Measurements from ENCODE around the gene CFAP65.

DNA sequence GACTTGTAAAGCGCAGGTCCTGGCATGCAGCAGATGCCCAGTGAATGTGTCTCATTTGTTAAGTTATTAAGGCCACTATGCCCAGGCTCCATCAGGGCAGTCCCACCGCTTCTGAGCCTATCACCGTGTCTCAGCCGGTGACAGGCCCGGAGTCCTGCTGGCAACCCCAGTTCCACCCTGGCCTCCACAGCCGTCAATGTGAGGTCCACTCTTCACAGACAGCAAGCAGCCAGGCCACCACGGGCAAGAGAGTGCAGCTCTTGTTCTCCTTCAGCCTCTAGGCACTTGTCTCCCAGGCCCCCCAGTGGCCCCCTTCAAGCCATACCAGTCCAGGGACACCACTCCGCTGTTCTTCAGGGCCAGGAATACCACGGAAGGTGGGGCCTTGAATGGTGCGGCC is 22.6 kb downstream of the CFAP65 start:
- TF ChIP-seq HDGF (IDR thresholded peaks at IDR 0.05; ENCODE audit: borderline replicate concordance) (no peak), FOXM1 (IDR thresholded peaks at IDR 0.05; ENCODE audit: borderline replicate concordance) (no peak), ELF4 (IDR thresholded peaks at IDR 0.05) (no peak), SUZ12 (IDR thresholded peaks at IDR 0.05) (no peak), ZNF384 (IDR thresholded peaks at IDR 0.05) (no peak), TARDBP (IDR thresholded peaks at IDR 0.05) (no peak)
